Measurements from ENCODE around the gene HECW1. TPM values are rescaled to one million over a fixed set of nuclear protein-coding genes. Genes with fewer than 3 reads are reported as not detected.

The HECW1 gene
- total and polyA plus RNA-seq, 5 donors from 2014 or later, result 0.11 to 0.68 (median 0.34) TPM; not detected in 1

GRCh38 chr7:43313628-43314378 is 201.4 kb downstream of the HECW1 start:
- peak overlapping the region; percentile 26 for H3K27ac ChIP-seq (ENCODE audit: insufficient read depth, low read length, poor library complexity, severe bottlenecking)
- H3K9me3 ChIP-seq (ENCODE audit: control insufficient read depth in 2 of 2, low read length in 2 of 2), result no peaks in the 10 kb centered on the region
- peaks cover 7% of the 10 kb centered on the region for H3K4me1 ChIP-seq (ENCODE audit: control insufficient read depth, insufficient read depth, low read length, poor library complexity, severe bottlenecking)
- no peaks in the 10 kb centered on the region for H3K36me3 ChIP-seq (ENCODE audit: control insufficient read depth, insufficient read depth, low read length)
- H3K27me3 Mint-ChIP-seq, result no peaks in the 10 kb centered on the region
- ATAC-seq (ENCODE audit: low read depth in 2 of 2) (peak in 1 of 2 donors; percentile 30), DNase-seq (peak in 1 of 3 donors; percentile 60)
- peaks cover 6 to 22% (median 15%) of the 10 kb centered on the region in 4 donors for H3K4me1 Mint-ChIP-seq
- H3K27ac Mint-ChIP-seq, result peak overlapping the region; percentile 66 to 90 (median 79)
- H3K36me3 Mint-ChIP-seq, result no peaks in the 10 kb centered on the region
- peak overlapping the region; percentile 77 to 87 (median 78) for H3K4me3 Mint-ChIP-seq
- no peaks in the 10 kb centered on the region for H3K27me3 ChIP-seq (ENCODE audit: control insufficient read depth, insufficient read depth, low read length)
- no peaks in the 10 kb centered on the region for H3K9me3 Mint-ChIP-seq
- H3K4me3 ChIP-seq (ENCODE audit: low read depth, low read length), result peak overlapping the region; percentile 68

- DNase-seq, result peak in 1 of 3 donors; percentile 62
- Mint-ChIP-seq H3K4me3 (peak overlapping the region; percentile 77 to 87 (median 78)), H3K27me3 (no peaks in the 10 kb centered on the region), H3K4me1 (peaks cover 6 to 22% (median 15%) of the 10 kb centered on the region in 4 donors), H3K36me3 (no peaks in the 10 kb centered on the region), H3K27ac (peak overlapping the region; percentile 70 to 90 (median 79)), H3K9me3 (no peaks in the 10 kb centered on the region)
- Histone ChIP-seq H3K4me3 (ENCODE audit: low read depth, low read length) (peak overlapping the region; percentile 68), H3K27me3 (ENCODE audit: control insufficient read depth, insufficient read depth, low read length) (no peaks in the 10 kb centered on the region), H3K9me3 (ENCODE audit: control insufficient read depth in 2 of 2, low read length in 2 of 2) (no peaks in the 10 kb centered on the region), H3K27ac (ENCODE audit: insufficient read depth, low read length, poor library complexity, severe bottlenecking) (peak overlapping the region; percentile 26), H3K36me3 (ENCODE audit: control insufficient read depth, insufficient read depth, low read length) (no peaks in the 10 kb centered on the region), H3K4me1 (ENCODE audit: control insufficient read depth, insufficient read depth, low read length, poor library complexity, severe bottlenecking) (peaks cover 7% of the 10 kb centered on the region)
- peak in 1 of 2 donors; percentile 34 for ATAC-seq (ENCODE audit: low read depth in 2 of 2)
Observed at GRCh38 chr7:43314379-43315158, 202.1 kb downstream of the HECW1 start.

GRCh38 chr7:43317075-43317474 is 204.6 kb downstream of the HECW1 start:
- H3K9me3 Mint-ChIP-seq, result no peaks in the 10 kb centered on the region
- Histone ChIP-seq H3K4me1 (ENCODE audit: control insufficient read depth, insufficient read depth, low read length, poor library complexity, severe bottlenecking) (peaks cover 7% of the 10 kb centered on the region), H3K27ac (ENCODE audit: insufficient read depth, low read length, poor library complexity, severe bottlenecking) (no peak overlapping the region), H3K9me3 (ENCODE audit: control insufficient read depth in 2 of 2, low read length in 2 of 2) (no peaks in the 10 kb centered on the region), H3K27me3 (ENCODE audit: control insufficient read depth, insufficient read depth, low read length) (no peaks in the 10 kb centered on the region), H3K36me3 (ENCODE audit: control insufficient read depth, insufficient read depth, low read length) (no peaks in the 10 kb centered on the region), H3K4me3 (ENCODE audit: low read depth, low read length) (no peak overlapping the region)
- ATAC-seq (ENCODE audit: low read depth in 2 of 2), result no peak
- H3K27ac Mint-ChIP-seq, result no peak overlapping the region
- DNase-seq, result no peak
- H3K27me3 Mint-ChIP-seq, result no peaks in the 10 kb centered on the region
- H3K4me3 Mint-ChIP-seq, result no peak overlapping the region
- no peaks in the 10 kb centered on the region for H3K36me3 Mint-ChIP-seq
- H3K4me1 Mint-ChIP-seq, result peaks cover 6 to 22% (median 15%) of the 10 kb centered on the region in 4 donors

- DNase-seq, result no peak
- no peak for ATAC-seq (ENCODE audit: low read depth in 2 of 2)
- Histone ChIP-seq H3K9me3 (ENCODE audit: control insufficient read depth in 2 of 2, low read length in 2 of 2) (no peaks in the 10 kb centered on the region), H3K27me3 (ENCODE audit: control insufficient read depth, insufficient read depth, low read length) (no peaks in the 10 kb centered on the region), H3K4me3 (ENCODE audit: low read depth, low read length) (no peak overlapping the region), H3K36me3 (ENCODE audit: control insufficient read depth, insufficient read depth, low read length) (no peaks in the 10 kb centered on the region), H3K4me1 (ENCODE audit: control insufficient read depth, insufficient read depth, low read length, poor library complexity, severe bottlenecking) (peaks cover 7% of the 10 kb centered on the region), H3K27ac (ENCODE audit: insufficient read depth, low read length, poor library complexity, severe bottlenecking) (no peak overlapping the region)
- H3K27me3 Mint-ChIP-seq, result no peaks in the 10 kb centered on the region
- no peak overlapping the region for H3K27ac Mint-ChIP-seq
- no peak overlapping the region for H3K4me3 Mint-ChIP-seq
- peaks cover 6 to 18% (median 15%) of the 10 kb centered on the region in 4 donors for H3K4me1 Mint-ChIP-seq
- peaks cover 0 to 1% (median 0%) of the 10 kb centered on the region in 7 donors for H3K9me3 Mint-ChIP-seq
- peaks cover 3% of the 10 kb centered on the region for H3K36me3 Mint-ChIP-seq
Observed at GRCh38 chr7:43318188-43318770, 205.8 kb downstream of the HECW1 start.

GRCh38 chr7:43325595-43325994 is 213.1 kb downstream of the HECW1 start:
- H3K36me3 Mint-ChIP-seq, result peaks cover 3% of the 10 kb centered on the region
- no peaks in the 10 kb centered on the region for H3K27me3 ChIP-seq (ENCODE audit: control insufficient read depth, insufficient read depth, low read length)
- peaks cover 0 to 3% (median 0%) of the 10 kb centered on the region in 7 donors for H3K9me3 Mint-ChIP-seq
- DNase-seq (no peak), ATAC-seq (ENCODE audit: low read depth in 2 of 2) (no peak)
- no peak overlapping the region for H3K27ac Mint-ChIP-seq
- H3K4me1 ChIP-seq (ENCODE audit: control insufficient read depth, insufficient read depth, low read length, poor library complexity, severe bottlenecking), result no peaks in the 10 kb centered on the region
- H3K4me1 Mint-ChIP-seq, result peaks cover 0 to 2% (median 0%) of the 10 kb centered on the region in 4 donors
- no peaks in the 10 kb centered on the region for H3K36me3 ChIP-seq (ENCODE audit: control insufficient read depth, insufficient read depth, low read length)
- no peaks in the 10 kb centered on the region for H3K9me3 ChIP-seq (ENCODE audit: control insufficient read depth in 2 of 2, low read length in 2 of 2)
- H3K4me3 Mint-ChIP-seq, result no peak overlapping the region
- no peak overlapping the region for H3K4me3 ChIP-seq (ENCODE audit: low read depth, low read length)
- H3K27me3 Mint-ChIP-seq, result peaks cover 4% of the 10 kb centered on the region
- H3K27ac ChIP-seq (ENCODE audit: insufficient read depth, low read length, poor library complexity, severe bottlenecking), result no peak overlapping the region

- no peaks in the 10 kb centered on the region for H3K36me3 ChIP-seq (ENCODE audit: control insufficient read depth, insufficient read depth, low read length)
- ATAC-seq (ENCODE audit: low read depth in 2 of 2), result no peak
- no peaks in the 10 kb centered on the region for H3K27me3 ChIP-seq (ENCODE audit: control insufficient read depth, insufficient read depth, low read length)
- no peak overlapping the region for H3K4me3 ChIP-seq (ENCODE audit: low read depth, low read length)
- no peak overlapping the region for H3K27ac ChIP-seq (ENCODE audit: insufficient read depth, low read length, poor library complexity, severe bottlenecking)
- Mint-ChIP-seq H3K27me3 (peaks cover 4% of the 10 kb centered on the region), H3K4me1 (peaks cover 0 to 2% (median 0%) of the 10 kb centered on the region in 4 donors), H3K27ac (no peak overlapping the region), H3K9me3 (peaks cover 0 to 1% (median 0%) of the 10 kb centered on the region in 7 donors), H3K36me3 (no peaks in the 10 kb centered on the region), H3K4me3 (no peak overlapping the region)
- no peak for DNase-seq
- no peaks in the 10 kb centered on the region for H3K9me3 ChIP-seq (ENCODE audit: control insufficient read depth in 2 of 2, low read length in 2 of 2)
- H3K4me1 ChIP-seq (ENCODE audit: control insufficient read depth, insufficient read depth, low read length, poor library complexity, severe bottlenecking), result no peaks in the 10 kb centered on the region
Observed at GRCh38 chr7:43328336-43328735, 215.9 kb downstream of the HECW1 start.

GRCh38 chr7:43328785-43329380 is 216.4 kb downstream of the HECW1 start:
- Histone ChIP-seq H3K4me3 (ENCODE audit: low read depth, low read length) (no peak overlapping the region), H3K27me3 (ENCODE audit: control insufficient read depth, insufficient read depth, low read length) (no peaks in the 10 kb centered on the region), H3K9me3 (ENCODE audit: control insufficient read depth in 2 of 2, low read length in 2 of 2) (no peaks in the 10 kb centered on the region), H3K4me1 (ENCODE audit: control insufficient read depth, insufficient read depth, low read length, poor library complexity, severe bottlenecking) (no peaks in the 10 kb centered on the region), H3K36me3 (ENCODE audit: control insufficient read depth, insufficient read depth, low read length) (no peaks in the 10 kb centered on the region), H3K27ac (ENCODE audit: insufficient read depth, low read length, poor library complexity, severe bottlenecking) (no peak overlapping the region)
- Mint-ChIP-seq H3K4me3 (no peak overlapping the region), H3K36me3 (no peaks in the 10 kb centered on the region), H3K9me3 (peaks cover 0 to 1% (median 0%) of the 10 kb centered on the region in 7 donors), H3K27me3 (peaks cover 4% of the 10 kb centered on the region), H3K27ac (no peak overlapping the region), H3K4me1 (peaks cover 0 to 2% (median 0%) of the 10 kb centered on the region in 4 donors)
- ATAC-seq (ENCODE audit: low read depth in 2 of 2) (no peak), DNase-seq (no peak)
